Mammary epithelial cell (primary cell): ENCODE results near the gene MLLT10.

ENCODE experiments used
- EZH2 ChIP-seq: IDR thresholded peaks from 2 replicates; pipeline ENCODE4 v1.6.1; 2012; ENCODE audit warnings: low read length, inconsistent platforms, borderline replicate concordance
- TF ChIP-seq, protein P1 (sequence below), 2 donors: IDR thresholded peaks in 1 of 2; conservative IDR thresholded peaks in 1 of 2; 2 replicates each; pipeline ENCODE4 v1.5.1; 2011 to 2012; ENCODE audit warnings: inconsistent platforms in 2 of 2, low read length in 2 of 2, mild to moderate bottlenecking in 2 of 2, control low read depth in 1 of 2, low read depth in 1 of 2; ENCODE audit not compliant: insufficient read depth in 1 of 2; ENCODE audit errors: extremely low read depth in 1 of 2

DNA sequence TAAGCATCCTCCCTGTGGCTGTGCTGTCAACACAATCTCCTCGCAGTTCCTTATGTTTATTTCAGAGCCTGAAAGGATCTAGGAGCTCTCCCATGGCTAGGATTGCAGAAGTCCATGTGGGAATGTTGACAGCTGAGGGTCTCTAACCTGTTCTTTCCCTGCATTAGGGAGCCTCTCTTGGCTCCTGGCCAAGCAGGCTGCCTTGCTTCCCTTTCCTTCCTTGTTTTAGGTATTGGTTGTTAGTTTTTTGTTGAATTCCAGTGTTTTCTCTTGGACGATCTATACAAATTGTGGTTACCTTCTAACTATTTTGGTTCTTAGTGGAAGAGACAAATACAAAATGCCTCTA lies 171.8 kb downstream of the MLLT10 start:
- TF ChIP-seq, protein P1, sequence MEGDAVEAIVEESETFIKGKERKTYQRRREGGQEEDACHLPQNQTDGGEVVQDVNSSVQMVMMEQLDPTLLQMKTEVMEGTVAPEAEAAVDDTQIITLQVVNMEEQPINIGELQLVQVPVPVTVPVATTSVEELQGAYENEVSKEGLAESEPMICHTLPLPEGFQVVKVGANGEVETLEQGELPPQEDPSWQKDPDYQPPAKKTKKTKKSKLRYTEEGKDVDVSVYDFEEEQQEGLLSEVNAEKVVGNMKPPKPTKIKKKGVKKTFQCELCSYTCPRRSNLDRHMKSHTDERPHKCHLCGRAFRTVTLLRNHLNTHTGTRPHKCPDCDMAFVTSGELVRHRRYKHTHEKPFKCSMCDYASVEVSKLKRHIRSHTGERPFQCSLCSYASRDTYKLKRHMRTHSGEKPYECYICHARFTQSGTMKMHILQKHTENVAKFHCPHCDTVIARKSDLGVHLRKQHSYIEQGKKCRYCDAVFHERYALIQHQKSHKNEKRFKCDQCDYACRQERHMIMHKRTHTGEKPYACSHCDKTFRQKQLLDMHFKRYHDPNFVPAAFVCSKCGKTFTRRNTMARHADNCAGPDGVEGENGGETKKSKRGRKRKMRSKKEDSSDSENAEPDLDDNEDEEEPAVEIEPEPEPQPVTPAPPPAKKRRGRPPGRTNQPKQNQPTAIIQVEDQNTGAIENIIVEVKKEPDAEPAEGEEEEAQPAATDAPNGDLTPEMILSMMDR (conservative IDR thresholded peaks at IDR 0.05 in 1 of 2, IDR thresholded peaks at IDR 0.05 in 1 of 2; ENCODE audit: extremely low read depth in 1 of 2, insufficient read depth in 1 of 2, low read depth in 1 of 2, low read length in 2 of 2): no peak
- TF ChIP-seq EZH2: no peak
